Fibroblast of lung (primary cell): ENCODE results near the gene ALX3.

Source experiments
- CTCF ChIP-seq, 2 donors: IDR thresholded peaks in 1 of 2; conservative IDR thresholded peaks in 1 of 2; 1 replicate in 1 of 2; 2 replicates in 1 of 2; pipeline ENCODE4 v1.5.1; 2011 to 2012; ENCODE audit warnings: low read length in 2 of 2, control low read depth in 1 of 2, inconsistent platforms in 1 of 2, low read depth in 1 of 2, mild to moderate bottlenecking in 1 of 2
- EZH2 ChIP-seq: IDR thresholded peaks from 2 replicates; pipeline ENCODE4 v1.5.1; 2012; ENCODE audit warnings: low read length, control low read depth, mild to moderate bottlenecking; ENCODE audit errors: missing control alignments

GRCh38 chr1:110074166-110074565, 3.7 kb upstream of the ALX3 start:
- TF ChIP-seq CTCF (conservative IDR thresholded peaks at IDR 0.05 in 1 of 2, IDR thresholded peaks at IDR 0.05 in 1 of 2; ENCODE audit: low read depth in 1 of 2, low read length in 2 of 2): no peak
- TF ChIP-seq EZH2: no peak
